K562 (cell line): ENCODE results near the gene FOXR1. TPM values are rescaled to one million over a fixed set of nuclear protein-coding genes. Genes with fewer than 3 reads are reported as not detected.

ENCODE experiments used
- CAMTA2 ChIP-seq: fragments of 250-450 bp; sonication (Bioruptor Pico); conservative IDR thresholded peaks from 2 replicates; pipeline ENCODE4 v1.5.1; 2022
- CBX2 ChIP-seq: fragments of 200-600 bp; sonication (generic); IDR thresholded peaks from one replicate; pipeline ENCODE4 v1.6.1; 2012; ENCODE audit warnings: mild to moderate bottlenecking, low read length, inconsistent platforms; ENCODE audit not compliant: insufficient read depth, poor library complexity, severe bottlenecking
- HIVEP1 ChIP-seq: fragments of 250-450 bp; sonication (Bioruptor Pico); IDR thresholded peaks from 2 replicates; pipeline ENCODE4 v1.4.0; 2020; ENCODE audit warnings: mild to moderate bottlenecking
- polyA plus RNA-seq, 8 experiments: library from polyadenylated mRNA; depleted of rRNA in 4 of 8; stranded (reverse) in 5 of 8; unstranded in 3 of 8; fragments of >200 nt; fragmentation: Nextera tagmentation in 2 of 8; fragmentation: Illumina TruSeq in 1 of 8; extraction: Ambion mirVana in 2 of 8; extraction: Trizol in 1 of 8; gene quantifications; 2 replicates each; pipeline versions ENCODE4 v1.2.1 to v1.2.3, GENCODE V29; 2011 to 2014; ENCODE audit warnings: inconsistent platforms in 1 of 8, missing spikeins in 1 of 8
- total RNA-seq, 7 experiments: library from RNA; depleted of rRNA in 6 of 7; stranded (reverse); fragments of >200 nt in 6 of 7; fragmentation: Illumina TruSeq in 2 of 7; extraction: Trizol in 2 of 7; gene quantifications; 2 replicates each; pipeline versions ENCODE4 v1.2.1 to v1.2.3, GENCODE V29; 2011 to 2021; ENCODE audit warnings: low replicate concordance in 1 of 7
- TF ChIP-seq, protein P1 (sequence below), 2 experiments: fragments of 450-650 bp; IDR thresholded peaks; 2 replicates each; pipeline ENCODE4 v1.6.1; 2016; ENCODE audit warnings: mild to moderate bottlenecking in 2 of 2, borderline replicate concordance in 1 of 2, low read depth in 1 of 2, moderate library complexity in 1 of 2
- TF ChIP-seq, protein P2 (sequence below): fragments of 250-450 bp; sonication (Bioruptor Pico); IDR thresholded peaks from 2 replicates; pipeline ENCODE4 v1.8.0; 2022; ENCODE audit warnings: inconsistent platforms
- TF ChIP-seq, protein P3 (sequence below): IDR thresholded peaks from 3 replicates; pipeline ENCODE4 v1.6.1; 2011; ENCODE audit warnings: borderline replicate concordance, mild to moderate bottlenecking, moderate library complexity; ENCODE audit not compliant: insufficient read length; ENCODE audit errors: extremely low read depth
- TF ChIP-seq, protein P4 (sequence below): fragments of 250-450 bp; sonication (Bioruptor Pico); IDR thresholded peaks from 2 replicates; pipeline ENCODE4 v1.5.0; 2022; ENCODE audit warnings: mild to moderate bottlenecking
- TF ChIP-seq, protein P5 (sequence below), 2 experiments: fragments of 250-450 bp in 1 of 2; fragments of 450-650 bp in 1 of 2; sonication (Bioruptor Pico) in 1 of 2; IDR thresholded peaks; 2 replicates each; pipeline versions ENCODE4 v1.6.1 to v1.8.0; 2016 to 2021; ENCODE audit warnings: mild to moderate bottlenecking in 2 of 2, moderate library complexity in 2 of 2, missing compliant biosample characterization in 1 of 2, missing genetic modification characterization in 1 of 2

Gene FOXR1
- total and polyA plus RNA-seq, 9 of the 15 experiments (the other 6 are each of a cell fraction or from before 2014, with no cell fraction given), result not detected

DNA sequence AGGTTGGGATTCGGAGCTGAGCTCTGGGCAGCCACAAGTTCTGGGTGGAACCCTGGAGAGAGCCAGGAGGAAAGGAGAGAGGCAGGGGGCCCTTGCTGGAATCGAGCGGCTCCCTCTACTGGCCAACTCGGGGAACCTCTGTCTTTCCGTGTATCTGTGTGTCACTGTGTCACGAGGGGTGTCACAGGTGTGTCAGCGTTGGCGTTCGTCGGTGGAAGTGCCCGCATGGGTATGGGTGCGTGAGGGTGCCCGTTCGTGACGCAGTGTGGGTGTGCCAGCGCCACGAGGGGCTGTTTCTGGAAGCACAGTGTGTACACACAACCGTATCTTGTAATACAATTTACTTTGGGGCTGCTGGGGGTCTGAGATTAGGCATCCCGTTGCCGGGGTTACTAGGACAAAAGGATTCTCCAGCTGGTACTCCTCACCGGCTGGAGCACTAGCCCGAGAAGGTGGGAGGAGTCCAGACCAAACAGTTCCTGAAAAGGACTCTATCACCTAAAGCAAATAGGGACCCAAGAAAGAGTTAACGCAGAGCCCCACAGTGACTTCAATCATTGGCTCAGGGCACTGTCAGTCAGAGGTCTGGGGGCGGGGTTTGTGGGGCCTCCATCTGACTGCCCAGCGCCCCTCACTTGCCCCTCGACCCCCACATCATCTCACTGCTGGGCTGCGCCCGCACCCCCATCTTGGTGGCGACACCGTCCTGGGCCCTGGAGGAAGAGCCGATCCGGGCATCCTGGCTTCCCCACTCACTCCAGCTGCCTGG is 43.3 kb upstream of the FOXR1 start (continued):
- TF ChIP-seq, protein P1, sequence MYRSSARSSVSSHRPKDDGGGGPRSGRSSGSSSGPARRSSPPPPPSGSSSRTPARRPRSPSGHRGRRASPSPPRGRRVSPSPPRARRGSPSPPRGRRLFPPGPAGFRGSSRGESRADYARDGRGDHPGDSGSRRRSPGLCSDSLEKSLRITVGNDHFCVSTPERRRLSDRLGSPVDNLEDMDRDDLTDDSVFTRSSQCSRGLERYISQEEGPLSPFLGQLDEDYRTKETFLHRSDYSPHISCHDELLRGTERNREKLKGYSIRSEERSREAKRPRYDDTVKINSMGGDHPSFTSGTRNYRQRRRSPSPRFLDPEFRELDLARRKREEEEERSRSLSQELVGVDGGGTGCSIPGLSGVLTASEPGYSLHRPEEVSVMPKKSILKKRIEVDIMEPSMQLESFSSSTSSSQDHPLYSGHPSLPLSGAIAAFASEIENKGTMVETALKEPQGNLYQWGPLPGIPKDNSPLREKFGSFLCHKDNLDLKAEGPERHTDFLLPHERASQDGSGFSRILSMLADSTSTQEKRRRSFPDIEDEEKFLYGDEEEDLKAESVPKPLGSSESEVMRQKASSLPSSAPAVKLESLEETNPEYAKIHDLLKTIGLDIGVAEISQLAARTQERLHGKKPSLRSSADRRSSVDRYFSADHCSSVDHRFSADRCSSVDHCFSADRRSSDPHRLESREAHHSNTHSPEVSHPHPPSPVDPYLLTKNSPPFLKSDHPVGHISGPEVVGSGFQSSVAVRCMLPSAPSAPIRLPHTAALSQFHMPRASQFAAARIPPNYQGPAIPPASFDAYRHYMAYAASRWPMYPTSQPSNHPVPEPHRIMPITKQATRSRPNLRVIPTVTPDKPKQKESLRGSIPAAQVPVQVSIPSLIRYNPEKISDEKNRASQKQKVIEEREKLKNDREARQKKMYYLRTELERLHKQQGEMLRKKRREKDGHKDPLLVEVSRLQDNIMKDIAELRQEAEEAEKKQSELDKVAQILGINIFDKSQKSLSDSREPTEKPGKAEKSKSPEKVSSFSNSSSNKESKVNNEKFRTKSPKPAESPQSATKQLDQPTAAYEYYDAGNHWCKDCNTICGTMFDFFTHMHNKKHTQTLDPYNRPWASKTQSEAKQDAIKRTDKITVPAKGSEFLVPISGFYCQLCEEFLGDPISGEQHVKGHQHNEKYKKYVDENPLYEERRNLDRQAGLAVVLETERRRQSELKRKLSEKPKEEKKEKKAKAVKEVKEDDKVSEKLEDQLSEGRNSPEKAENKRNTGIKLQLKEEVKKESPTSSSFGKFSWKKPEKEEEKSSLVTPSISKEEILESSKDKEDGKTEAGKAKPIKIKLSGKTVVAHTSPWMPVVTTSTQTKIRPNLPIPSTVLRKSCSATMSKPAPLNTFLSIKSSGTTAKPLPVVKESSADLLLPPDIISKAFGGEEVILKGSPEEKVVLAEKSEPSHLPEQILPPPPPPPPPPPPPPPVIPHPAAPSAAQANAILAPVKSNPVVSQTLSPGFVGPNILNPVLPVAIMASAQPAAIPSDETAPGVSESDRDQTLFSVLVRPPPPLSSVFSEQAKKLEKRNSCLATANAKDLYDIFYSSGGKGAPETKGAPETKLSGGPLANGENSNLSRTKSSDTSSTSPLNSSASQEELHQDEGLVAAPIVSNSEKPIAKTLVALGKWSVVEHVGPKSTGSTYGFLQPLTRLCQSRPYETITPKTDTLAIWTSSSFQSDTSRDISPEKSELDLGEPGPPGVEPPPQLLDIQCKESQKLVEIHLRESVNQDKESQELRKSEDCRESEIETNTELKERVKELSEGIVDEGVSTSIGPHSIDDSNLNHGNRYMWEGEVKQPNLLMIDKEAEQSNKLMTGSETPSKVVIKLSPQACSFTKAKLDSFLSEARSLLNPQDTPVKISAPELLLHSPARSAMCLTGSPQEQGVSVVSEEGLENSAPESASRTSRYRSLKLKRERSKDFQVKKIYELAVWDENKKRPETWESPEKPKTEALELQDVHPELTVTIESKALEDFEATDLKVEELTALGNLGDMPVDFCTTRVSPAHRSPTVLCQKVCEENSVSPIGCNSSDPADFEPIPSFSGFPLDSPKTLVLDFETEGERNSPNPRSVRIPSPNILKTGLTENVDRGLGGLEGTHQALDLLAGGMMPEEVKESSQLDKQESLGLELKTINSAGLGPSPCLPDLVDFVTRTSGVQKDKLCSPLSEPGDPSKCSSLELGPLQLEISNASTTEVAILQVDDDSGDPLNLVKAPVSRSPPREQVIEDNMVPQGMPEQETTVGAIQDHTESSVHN (IDR thresholded peaks at IDR 0.05; ENCODE audit: borderline replicate concordance in 1 of 2, low read depth in 1 of 2), result no peak
- TF ChIP-seq HIVEP1 (CRISPR knock-in tag), result no peak
- TF ChIP-seq CBX2, result no peak
- TF ChIP-seq, protein P2, sequence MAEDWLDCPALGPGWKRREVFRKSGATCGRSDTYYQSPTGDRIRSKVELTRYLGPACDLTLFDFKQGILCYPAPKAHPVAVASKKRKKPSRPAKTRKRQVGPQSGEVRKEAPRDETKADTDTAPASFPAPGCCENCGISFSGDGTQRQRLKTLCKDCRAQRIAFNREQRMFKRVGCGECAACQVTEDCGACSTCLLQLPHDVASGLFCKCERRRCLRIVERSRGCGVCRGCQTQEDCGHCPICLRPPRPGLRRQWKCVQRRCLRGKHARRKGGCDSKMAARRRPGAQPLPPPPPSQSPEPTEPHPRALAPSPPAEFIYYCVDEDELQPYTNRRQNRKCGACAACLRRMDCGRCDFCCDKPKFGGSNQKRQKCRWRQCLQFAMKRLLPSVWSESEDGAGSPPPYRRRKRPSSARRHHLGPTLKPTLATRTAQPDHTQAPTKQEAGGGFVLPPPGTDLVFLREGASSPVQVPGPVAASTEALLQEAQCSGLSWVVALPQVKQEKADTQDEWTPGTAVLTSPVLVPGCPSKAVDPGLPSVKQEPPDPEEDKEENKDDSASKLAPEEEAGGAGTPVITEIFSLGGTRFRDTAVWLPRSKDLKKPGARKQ (CRISPR knock-in tag), result no peak
- TF ChIP-seq, protein P3, sequence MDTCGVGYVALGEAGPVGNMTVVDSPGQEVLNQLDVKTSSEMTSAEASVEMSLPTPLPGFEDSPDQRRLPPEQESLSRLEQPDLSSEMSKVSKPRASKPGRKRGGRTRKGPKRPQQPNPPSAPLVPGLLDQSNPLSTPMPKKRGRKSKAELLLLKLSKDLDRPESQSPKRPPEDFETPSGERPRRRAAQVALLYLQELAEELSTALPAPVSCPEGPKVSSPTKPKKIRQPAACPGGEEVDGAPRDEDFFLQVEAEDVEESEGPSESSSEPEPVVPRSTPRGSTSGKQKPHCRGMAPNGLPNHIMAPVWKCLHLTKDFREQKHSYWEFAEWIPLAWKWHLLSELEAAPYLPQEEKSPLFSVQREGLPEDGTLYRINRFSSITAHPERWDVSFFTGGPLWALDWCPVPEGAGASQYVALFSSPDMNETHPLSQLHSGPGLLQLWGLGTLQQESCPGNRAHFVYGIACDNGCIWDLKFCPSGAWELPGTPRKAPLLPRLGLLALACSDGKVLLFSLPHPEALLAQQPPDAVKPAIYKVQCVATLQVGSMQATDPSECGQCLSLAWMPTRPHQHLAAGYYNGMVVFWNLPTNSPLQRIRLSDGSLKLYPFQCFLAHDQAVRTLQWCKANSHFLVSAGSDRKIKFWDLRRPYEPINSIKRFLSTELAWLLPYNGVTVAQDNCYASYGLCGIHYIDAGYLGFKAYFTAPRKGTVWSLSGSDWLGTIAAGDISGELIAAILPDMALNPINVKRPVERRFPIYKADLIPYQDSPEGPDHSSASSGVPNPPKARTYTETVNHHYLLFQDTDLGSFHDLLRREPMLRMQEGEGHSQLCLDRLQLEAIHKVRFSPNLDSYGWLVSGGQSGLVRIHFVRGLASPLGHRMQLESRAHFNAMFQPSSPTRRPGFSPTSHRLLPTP, result no peak
- TF ChIP-seq CAMTA2 (CRISPR knock-in tag), result no peak
- TF ChIP-seq, protein P4, sequence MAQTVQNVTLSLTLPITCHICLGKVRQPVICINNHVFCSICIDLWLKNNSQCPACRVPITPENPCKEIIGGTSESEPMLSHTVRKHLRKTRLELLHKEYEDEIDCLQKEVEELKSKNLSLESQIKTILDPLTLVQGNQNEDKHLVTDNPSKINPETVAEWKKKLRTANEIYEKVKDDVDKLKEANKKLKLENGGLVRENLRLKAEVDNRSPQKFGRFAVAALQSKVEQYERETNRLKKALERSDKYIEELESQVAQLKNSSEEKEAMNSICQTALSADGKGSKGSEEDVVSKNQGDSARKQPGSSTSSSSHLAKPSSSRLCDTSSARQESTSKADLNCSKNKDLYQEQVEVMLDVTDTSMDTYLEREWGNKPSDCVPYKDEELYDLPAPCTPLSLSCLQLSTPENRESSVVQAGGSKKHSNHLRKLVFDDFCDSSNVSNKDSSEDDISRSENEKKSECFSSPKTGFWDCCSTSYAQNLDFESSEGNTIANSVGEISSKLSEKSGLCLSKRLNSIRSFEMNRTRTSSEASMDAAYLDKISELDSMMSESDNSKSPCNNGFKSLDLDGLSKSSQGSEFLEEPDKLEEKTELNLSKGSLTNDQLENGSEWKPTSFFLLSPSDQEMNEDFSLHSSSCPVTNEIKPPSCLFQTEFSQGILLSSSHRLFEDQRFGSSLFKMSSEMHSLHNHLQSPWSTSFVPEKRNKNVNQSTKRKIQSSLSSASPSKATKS (CRISPR knock-in tag), result no peak
- TF ChIP-seq, protein P5, sequence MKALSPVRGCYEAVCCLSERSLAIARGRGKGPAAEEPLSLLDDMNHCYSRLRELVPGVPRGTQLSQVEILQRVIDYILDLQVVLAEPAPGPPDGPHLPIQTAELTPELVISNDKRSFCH (CRISPR knock-in tag; IDR thresholded peaks at IDR 0.05), result no peak
- TF ChIP-seq, protein P5 (tag; IDR thresholded peaks at IDR 0.05), result no peak
